SU-DHL-6 (cell line): ENCODE measurements around the gene UROC1.

ENCODE experiments used
- EZH2phosphoT487 ChIP-seq: fragments of 200-600 bp; sonication (generic), shearing (Covaris generic); conservative IDR thresholded peaks from 2 replicates; pipeline ENCODE4 v1.6.1; 2018; ENCODE audit warnings: mild to moderate bottlenecking, antibody characterized with exemption, low read length, moderate library complexity, mixed read lengths
- TF ChIP-seq, protein P1 (sequence below): fragments of 200-600 bp; sonication (generic); IDR thresholded peaks from one replicate; pipeline ENCODE4 v1.5.1; 2017; ENCODE audit warnings: antibody characterized with exemption, mild to moderate bottlenecking, low read length, moderate library complexity; ENCODE audit not compliant: insufficient read depth, poor library complexity, severe bottlenecking

GRCh38 chr3:126542340-126543241, 25.0 kb upstream of the UROC1 start:
- TF ChIP-seq, protein P1, sequence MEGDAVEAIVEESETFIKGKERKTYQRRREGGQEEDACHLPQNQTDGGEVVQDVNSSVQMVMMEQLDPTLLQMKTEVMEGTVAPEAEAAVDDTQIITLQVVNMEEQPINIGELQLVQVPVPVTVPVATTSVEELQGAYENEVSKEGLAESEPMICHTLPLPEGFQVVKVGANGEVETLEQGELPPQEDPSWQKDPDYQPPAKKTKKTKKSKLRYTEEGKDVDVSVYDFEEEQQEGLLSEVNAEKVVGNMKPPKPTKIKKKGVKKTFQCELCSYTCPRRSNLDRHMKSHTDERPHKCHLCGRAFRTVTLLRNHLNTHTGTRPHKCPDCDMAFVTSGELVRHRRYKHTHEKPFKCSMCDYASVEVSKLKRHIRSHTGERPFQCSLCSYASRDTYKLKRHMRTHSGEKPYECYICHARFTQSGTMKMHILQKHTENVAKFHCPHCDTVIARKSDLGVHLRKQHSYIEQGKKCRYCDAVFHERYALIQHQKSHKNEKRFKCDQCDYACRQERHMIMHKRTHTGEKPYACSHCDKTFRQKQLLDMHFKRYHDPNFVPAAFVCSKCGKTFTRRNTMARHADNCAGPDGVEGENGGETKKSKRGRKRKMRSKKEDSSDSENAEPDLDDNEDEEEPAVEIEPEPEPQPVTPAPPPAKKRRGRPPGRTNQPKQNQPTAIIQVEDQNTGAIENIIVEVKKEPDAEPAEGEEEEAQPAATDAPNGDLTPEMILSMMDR, result no peak
- no peak for TF ChIP-seq EZH2phosphoT487
